Thyroid gland (tissue), 4 donors: ENCODE data around the gene SPAG8.

Source experiments
- CTCF ChIP-seq, 6 experiments: fragments of 200-600 bp in 3 of 6; fragments of 450-650 bp in 3 of 6; sonication (generic) in 3 of 6; IDR thresholded peaks; one replicate each; pipeline ENCODE4 v1.5.1; 2016 to 2019; ENCODE audit warnings: antibody characterized with exemption in 6 of 6, mild to moderate bottlenecking in 2 of 6, inconsistent platforms in 1 of 6, moderate library complexity in 1 of 6
- POLR2A ChIP-seq, 2 donors: fragments of 450-650 bp; IDR thresholded peaks; one replicate each; pipeline ENCODE4 v1.6.1; 2017; ENCODE audit warnings: antibody characterized with exemption in 2 of 2, mild to moderate bottlenecking in 2 of 2, moderate library complexity in 1 of 2

- no peak for TF ChIP-seq CTCF (IDR thresholded peaks at IDR 0.05)
- TF ChIP-seq POLR2A (IDR thresholded peaks at IDR 0.05), result no peak
Measured at GRCh38 chr9:35767458-35767857, 44.6 kb downstream of the SPAG8 start.
